ENCODE measurements around the gene ASIC5. TPM values are rescaled to one million over a fixed set of nuclear protein-coding genes. Genes with fewer than 3 reads are reported as not detected.

The ASIC5 gene
- polyA plus RNA-seq, 1 of the 3 experiments (the other 2 are of a cell fraction): not detected

DNA sequence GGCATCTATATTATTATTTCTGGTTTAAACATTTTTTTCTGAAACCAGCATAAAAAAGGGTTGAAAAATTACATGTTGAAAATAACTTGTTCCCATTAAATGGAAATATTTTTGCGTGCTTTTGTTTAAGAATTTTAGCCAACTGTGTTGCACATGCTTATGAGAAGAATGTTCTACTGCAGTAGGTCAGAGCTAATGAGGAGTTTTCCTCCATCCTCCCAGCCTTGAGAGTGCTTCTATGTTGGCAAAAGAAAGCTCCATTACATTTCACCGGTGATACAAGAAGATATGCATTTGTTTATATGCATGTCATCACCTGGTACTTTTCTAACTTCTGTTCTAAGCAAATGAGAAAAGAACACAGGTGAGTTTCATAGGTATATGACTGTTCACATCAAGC is 23.9 kb upstream of the ASIC5 start:
- Histone ChIP-seq H3K4me2 (no peak overlapping the region), H3K4me1 (ENCODE audit: control insufficient read depth in 1 of 2, insufficient read depth in 2 of 2, low read depth in 1 of 2, low read length in 1 of 2) (no peaks in the 10 kb centered on the region), H2AFZ (ENCODE audit: low read depth) (no peak overlapping the region), H3K9me2 (no peaks in the 10 kb centered on the region), H3K9ac (no peak overlapping the region), H3K9me3 (no peaks in the 10 kb centered on the region), H4K20me1 (ENCODE audit: insufficient read depth) (no peaks in the 10 kb centered on the region), H3F3A (replicated peaks; ENCODE audit: insufficient read depth) (no peaks in the 10 kb centered on the region), H3K36me3 (replicated peaks in 1 of 2; ENCODE audit: control insufficient read depth in 1 of 2, insufficient read depth in 2 of 2, low read length in 1 of 2) (no peaks in the 10 kb centered on the region), H3K79me2 (ENCODE audit: insufficient read depth) (no peaks in the 10 kb centered on the region), H3K27me3 (ENCODE audit: insufficient read depth) (no peaks in the 10 kb centered on the region), H3K4me3 (ENCODE audit: low read depth in 2 of 2, low read length in 1 of 2) (no peak overlapping the region), H3K27ac (ENCODE audit: low read depth in 2 of 2, low read length in 1 of 2) (no peak overlapping the region)
- ChIA-PET CTCF (no interaction called here), POLR2A (no interaction called here)
- TF ChIP-seq MEF2A (IDR thresholded peaks at IDR 0.05; ENCODE audit: borderline replicate concordance, low read depth) (no peak), RFX5 (IDR thresholded peaks at IDR 0.05; ENCODE audit: low read length) (no peak), RAD21 (IDR thresholded peaks at IDR 0.05; ENCODE audit: low read length) (no peak), FOSL2 (IDR thresholded peaks at IDR 0.05; ENCODE audit: borderline replicate concordance, low read depth) (no peak)
- TF ChIP-seq, protein P1, sequence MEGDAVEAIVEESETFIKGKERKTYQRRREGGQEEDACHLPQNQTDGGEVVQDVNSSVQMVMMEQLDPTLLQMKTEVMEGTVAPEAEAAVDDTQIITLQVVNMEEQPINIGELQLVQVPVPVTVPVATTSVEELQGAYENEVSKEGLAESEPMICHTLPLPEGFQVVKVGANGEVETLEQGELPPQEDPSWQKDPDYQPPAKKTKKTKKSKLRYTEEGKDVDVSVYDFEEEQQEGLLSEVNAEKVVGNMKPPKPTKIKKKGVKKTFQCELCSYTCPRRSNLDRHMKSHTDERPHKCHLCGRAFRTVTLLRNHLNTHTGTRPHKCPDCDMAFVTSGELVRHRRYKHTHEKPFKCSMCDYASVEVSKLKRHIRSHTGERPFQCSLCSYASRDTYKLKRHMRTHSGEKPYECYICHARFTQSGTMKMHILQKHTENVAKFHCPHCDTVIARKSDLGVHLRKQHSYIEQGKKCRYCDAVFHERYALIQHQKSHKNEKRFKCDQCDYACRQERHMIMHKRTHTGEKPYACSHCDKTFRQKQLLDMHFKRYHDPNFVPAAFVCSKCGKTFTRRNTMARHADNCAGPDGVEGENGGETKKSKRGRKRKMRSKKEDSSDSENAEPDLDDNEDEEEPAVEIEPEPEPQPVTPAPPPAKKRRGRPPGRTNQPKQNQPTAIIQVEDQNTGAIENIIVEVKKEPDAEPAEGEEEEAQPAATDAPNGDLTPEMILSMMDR (IDR thresholded peaks at IDR 0.05): no peak
- 35% methylated on average over 2 of the region's 2 CpGs for WGBS (ENCODE audit: low lambda C conversion rate)
- no peak for DNase-seq

DNA sequence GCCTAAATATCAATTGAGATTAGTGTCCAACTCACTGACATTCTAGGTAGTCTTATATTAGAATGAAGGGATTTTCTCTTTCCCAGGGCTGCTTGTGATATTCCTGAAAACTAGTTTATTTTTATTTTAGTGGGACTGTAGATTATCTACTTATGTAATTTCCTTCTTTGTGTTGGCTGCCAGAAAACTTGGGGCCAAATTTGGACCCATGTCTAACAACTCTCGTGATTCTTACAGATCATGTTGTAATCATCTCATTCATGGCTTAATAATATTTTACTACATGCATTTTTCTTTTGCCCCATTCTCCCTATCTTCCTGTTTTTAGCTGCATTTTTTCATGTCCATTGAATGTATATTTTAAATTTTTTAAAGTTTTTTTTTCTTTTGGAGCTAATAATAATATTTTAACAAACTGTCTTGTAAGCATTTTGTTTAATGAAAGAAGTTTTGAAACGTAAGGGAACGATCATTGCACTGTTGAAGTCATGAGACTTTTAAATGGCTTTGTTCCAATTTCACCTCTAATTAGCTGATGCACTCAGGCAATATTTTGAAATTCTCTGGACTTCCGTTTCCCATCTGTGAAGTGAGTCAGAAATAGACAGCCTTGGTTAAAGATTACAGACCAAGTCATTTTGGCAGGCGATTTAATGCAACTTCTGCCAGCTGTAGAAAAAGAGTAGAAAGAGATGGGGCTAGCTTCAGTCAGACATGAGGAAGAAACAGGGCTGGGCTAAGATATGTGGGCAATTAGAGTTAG is 23.1 kb upstream of the ASIC5 start:
- Histone ChIP-seq H3K79me2 (ENCODE audit: insufficient read depth) (no peaks in the 10 kb centered on the region), H3K9me2 (no peaks in the 10 kb centered on the region), H3K27ac (ENCODE audit: low read depth in 2 of 2, low read length in 1 of 2) (no peak overlapping the region), H3K4me1 (ENCODE audit: control insufficient read depth in 1 of 2, insufficient read depth in 2 of 2, low read depth in 1 of 2, low read length in 1 of 2) (no peaks in the 10 kb centered on the region), H3K9me3 (no peaks in the 10 kb centered on the region), H3K4me2 (no peak overlapping the region), H3K36me3 (replicated peaks in 1 of 2; ENCODE audit: control insufficient read depth in 1 of 2, insufficient read depth in 2 of 2, low read length in 1 of 2) (no peaks in the 10 kb centered on the region), H3K4me3 (ENCODE audit: low read depth in 2 of 2, low read length in 1 of 2) (no peak overlapping the region), H3K27me3 (ENCODE audit: insufficient read depth) (no peaks in the 10 kb centered on the region), H3K9ac (no peak overlapping the region), H3F3A (replicated peaks; ENCODE audit: insufficient read depth) (no peaks in the 10 kb centered on the region), H2AFZ (ENCODE audit: low read depth) (no peak overlapping the region), H4K20me1 (ENCODE audit: insufficient read depth) (no peaks in the 10 kb centered on the region)
- ChIA-PET CTCF (no interaction called here), POLR2A (no interaction called here)
- DNase-seq: no peak
- 6% methylated on average over 5 of the region's 5 CpGs for WGBS (ENCODE audit: low lambda C conversion rate)
- TF ChIP-seq, protein P2, sequence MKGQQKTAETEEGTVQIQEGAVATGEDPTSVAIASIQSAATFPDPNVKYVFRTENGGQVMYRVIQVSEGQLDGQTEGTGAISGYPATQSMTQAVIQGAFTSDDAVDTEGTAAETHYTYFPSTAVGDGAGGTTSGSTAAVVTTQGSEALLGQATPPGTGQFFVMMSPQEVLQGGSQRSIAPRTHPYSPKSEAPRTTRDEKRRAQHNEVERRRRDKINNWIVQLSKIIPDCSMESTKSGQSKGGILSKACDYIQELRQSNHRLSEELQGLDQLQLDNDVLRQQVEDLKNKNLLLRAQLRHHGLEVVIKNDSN (IDR thresholded peaks at IDR 0.05; ENCODE audit: borderline replicate concordance, low read depth): no peak
- TF ChIP-seq, protein P3, sequence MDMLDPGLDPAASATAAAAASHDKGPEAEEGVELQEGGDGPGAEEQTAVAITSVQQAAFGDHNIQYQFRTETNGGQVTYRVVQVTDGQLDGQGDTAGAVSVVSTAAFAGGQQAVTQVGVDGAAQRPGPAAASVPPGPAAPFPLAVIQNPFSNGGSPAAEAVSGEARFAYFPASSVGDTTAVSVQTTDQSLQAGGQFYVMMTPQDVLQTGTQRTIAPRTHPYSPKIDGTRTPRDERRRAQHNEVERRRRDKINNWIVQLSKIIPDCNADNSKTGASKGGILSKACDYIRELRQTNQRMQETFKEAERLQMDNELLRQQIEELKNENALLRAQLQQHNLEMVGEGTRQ (IDR thresholded peaks at IDR 0.05; ENCODE audit: borderline replicate concordance, low read depth, low read length): no peak
- TF ChIP-seq NFIC (IDR thresholded peaks at IDR 0.05; ENCODE audit: borderline replicate concordance) (no peak), RAD21 (IDR thresholded peaks at IDR 0.05; ENCODE audit: low read length) (no peak), RFX5 (IDR thresholded peaks at IDR 0.05; ENCODE audit: low read length) (no peak), TAF1 (IDR thresholded peaks at IDR 0.05; ENCODE audit: borderline replicate concordance, low read depth, low read length) (no peak), NRF1 (IDR thresholded peaks at IDR 0.05; ENCODE audit: low read depth, low read length) (no peak), RCOR1 (IDR thresholded peaks at IDR 0.05; ENCODE audit: low read length) (no peak)
- TF ChIP-seq, protein P4, sequence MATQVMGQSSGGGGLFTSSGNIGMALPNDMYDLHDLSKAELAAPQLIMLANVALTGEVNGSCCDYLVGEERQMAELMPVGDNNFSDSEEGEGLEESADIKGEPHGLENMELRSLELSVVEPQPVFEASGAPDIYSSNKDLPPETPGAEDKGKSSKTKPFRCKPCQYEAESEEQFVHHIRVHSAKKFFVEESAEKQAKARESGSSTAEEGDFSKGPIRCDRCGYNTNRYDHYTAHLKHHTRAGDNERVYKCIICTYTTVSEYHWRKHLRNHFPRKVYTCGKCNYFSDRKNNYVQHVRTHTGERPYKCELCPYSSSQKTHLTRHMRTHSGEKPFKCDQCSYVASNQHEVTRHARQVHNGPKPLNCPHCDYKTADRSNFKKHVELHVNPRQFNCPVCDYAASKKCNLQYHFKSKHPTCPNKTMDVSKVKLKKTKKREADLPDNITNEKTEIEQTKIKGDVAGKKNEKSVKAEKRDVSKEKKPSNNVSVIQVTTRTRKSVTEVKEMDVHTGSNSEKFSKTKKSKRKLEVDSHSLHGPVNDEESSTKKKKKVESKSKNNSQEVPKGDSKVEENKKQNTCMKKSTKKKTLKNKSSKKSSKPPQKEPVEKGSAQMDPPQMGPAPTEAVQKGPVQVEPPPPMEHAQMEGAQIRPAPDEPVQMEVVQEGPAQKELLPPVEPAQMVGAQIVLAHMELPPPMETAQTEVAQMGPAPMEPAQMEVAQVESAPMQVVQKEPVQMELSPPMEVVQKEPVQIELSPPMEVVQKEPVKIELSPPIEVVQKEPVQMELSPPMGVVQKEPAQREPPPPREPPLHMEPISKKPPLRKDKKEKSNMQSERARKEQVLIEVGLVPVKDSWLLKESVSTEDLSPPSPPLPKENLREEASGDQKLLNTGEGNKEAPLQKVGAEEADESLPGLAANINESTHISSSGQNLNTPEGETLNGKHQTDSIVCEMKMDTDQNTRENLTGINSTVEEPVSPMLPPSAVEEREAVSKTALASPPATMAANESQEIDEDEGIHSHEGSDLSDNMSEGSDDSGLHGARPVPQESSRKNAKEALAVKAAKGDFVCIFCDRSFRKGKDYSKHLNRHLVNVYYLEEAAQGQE (IDR thresholded peaks at IDR 0.05; ENCODE audit: low read depth, low read length): no peak
